Measurements from ENCODE around the gene ERC1.

Gene ERC1

GRCh38 chr12:1529228-1529861 is 538.3 kb downstream of the ERC1 start:
- no peak for DNase-seq

DNA sequence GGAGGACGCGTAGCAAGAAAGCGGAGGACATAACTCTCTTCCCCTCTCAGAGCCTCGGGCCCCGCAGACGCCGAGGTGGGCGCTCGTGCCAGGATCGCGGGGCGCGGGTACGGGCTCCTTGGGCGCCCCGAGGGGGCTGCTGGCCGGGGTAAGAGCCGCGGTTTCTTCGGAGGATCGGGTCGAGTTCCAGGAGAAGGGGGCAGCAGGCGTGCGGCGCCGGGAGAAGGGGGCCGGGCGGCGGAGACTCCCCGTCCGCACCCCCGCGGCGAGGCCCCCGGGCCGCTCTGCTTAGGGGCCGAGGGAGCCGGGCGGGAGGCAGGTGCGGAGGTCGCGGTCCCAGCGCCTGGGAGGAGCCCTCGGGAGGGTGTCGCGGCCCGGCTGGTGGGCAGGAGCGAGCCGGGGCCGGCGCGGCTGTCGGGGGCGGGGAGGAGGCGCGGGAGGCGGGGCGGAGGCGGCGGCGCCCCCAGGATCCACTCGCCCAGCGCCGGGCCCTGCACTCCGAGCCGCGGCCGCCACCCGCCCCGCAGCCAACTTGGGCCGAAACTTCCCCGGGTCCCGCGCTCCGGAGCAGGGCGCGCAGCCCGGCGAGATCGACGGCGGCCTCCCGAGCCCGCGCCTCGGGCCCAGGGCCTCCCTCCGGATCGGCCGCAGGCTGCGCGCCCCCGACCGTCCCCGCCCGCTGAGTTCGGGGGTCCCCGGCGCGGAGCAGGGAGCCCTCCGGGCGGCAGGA is 539.0 kb downstream of the ERC1 start:
- no peak for DNase-seq

- no peak for DNase-seq
Observed at GRCh38 chr12:1530592-1531152, 539.6 kb downstream of the ERC1 start.

- DNase-seq, result no peak
Observed at GRCh38 chr12:1531153-1531653, 540.2 kb downstream of the ERC1 start.

DNA sequence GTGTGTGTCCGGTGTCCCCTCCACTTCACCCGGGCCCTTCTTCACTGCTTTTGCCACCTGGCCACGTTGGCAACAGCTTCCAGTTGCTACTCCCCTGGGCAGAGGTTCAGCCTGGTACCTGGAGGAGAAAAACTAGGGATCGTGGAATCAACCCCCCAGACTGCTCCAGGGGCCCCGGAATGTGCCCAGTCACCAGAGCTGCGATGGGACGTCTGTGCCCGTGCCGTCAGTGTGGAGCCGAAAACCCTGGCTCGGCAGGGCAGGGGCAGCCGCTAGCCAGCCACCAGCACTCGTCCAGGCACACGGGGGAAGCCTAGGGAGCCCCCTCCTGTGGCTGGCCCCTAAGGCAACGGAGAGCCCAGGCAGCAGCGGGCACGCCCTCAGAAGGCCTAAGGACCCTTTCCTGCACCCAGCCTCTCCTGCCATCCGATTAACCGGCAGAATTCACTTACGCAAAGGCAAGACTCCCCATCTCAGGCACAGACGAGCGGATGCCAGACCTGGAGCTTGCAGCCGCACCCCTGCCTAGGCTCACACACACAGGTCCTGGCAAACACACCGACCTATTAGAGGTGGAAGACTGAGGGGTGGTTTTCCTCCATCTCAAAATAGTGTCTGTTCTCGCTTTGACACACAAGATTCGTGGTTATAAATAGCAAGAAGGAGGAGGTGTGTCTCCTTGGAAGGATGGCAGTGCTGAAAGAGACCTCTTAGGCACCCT is 540.8 kb downstream of the ERC1 start:
- no peak for DNase-seq

DNA sequence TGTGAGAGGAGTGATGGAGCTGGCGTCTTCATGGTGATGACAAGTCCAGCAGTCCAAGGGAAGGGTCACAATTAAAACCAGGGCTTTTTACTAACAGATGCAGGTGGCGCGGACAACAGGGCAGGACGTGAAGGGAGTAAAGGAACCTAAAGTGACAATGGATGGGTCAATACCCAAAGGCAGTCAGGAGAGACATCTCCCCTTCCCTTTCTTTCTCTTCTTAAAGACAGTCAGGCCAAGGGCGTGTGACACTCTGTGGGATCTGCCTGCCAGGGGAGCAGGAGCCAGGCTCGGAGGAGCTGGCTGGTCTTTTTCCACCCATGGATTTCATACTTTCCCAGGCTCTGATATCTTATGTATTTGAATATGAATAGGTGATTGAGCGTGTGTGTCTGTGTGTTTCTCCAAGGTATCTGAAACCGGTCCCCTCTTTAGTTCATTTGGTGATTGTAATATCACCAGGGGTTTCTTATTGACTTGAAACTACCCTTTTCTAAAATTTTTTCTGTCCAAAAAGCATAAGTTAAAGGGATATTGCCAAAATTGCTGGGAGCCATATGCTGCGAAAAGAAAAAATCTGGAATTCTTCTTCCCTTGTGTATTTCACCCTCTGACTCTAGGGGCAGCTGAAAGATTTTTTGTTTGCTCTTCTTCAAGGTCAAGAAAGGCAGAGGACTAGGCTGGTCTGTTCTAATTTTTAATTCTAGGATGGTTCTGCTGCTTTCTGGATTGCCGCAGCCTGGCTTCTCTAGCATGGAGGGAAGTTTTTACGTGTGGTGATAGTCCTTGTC is 541.5 kb downstream of the ERC1 start:
- DNase-seq, result no peak

- no peak for DNase-seq
Observed at GRCh38 chr12:1533205-1533601, 542.2 kb downstream of the ERC1 start.

DNA sequence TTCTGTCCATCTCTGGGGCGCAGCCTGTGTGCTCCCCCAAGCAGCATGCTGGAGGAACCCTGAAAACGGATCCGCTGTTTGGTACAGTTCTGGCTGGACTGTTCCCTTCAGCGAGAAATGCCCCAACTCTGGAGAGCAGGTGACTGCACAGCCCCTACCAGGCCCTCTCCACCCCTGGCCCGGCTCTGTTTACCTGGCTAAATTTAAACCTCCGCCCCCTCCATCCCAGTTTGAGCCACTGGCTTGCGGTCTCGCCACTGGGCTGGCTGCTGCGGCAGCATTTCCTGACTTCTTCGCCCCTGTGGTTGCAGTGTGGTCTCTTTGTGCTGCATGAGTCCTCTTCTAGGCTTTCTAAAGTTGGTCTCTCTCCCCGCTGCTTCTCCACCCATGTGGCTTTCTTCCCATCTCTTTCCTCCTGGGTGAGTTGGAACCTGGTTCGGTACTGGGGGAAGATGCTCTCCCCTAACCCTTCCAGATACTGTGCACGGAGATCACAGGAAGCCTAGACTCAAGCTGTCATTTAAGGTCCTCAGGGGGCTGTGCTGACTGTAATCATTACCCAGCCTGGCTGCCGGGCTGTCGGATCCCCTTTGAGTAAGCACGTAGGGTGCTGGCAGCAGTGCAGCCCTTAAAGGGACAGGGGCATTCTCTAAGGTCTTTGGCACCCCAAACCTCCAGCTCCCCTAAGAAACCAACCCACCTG is 542.7 kb downstream of the ERC1 start:
- peak; percentile 54 for DNase-seq

- DNase-seq, result no peak
Observed at GRCh38 chr12:1534748-1535147, 543.7 kb downstream of the ERC1 start.

- no peak for DNase-seq
Observed at GRCh38 chr12:1536817-1537216, 545.8 kb downstream of the ERC1 start.

DNA sequence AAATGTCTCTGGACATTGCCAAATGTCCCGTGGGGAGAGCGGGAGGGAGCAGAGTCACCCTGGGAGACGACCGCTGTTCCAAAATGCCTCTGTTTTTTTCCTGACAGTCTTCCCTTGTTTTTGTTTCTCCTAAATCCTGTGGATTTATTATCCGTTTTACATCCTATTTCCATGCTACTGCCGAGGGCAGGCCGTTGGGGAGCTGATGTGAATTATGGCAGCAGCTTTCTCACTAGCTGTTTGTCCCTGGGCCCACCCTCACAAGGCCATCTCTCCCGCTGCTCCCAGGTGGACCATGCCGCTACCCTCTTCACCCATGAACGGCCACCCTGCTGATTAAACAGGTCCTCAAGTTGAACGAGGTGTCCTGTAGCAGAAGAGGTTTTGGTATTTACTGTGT is 548.1 kb downstream of the ERC1 start:
- DNase-seq, result no peak

DNA sequence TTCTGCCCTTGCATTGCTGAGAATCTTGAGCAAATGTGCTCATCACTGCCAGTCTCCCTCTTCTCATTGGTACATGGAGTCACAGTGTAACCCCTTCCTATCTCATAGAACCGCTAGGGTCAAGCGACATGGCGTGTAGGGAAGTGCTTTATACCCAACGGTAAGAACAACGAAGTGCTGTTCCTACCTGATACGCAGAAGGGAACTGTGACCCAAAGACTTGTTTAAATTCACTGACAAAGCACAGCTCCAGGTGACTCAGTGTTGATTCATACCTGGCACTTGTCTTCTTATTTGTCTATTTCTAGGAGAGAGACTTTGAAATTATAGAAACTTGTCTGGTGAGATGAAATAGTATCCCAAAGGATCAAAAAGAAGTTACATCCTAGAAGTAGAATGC is 549.7 kb downstream of the ERC1 start:
- DNase-seq, result no peak

DNA sequence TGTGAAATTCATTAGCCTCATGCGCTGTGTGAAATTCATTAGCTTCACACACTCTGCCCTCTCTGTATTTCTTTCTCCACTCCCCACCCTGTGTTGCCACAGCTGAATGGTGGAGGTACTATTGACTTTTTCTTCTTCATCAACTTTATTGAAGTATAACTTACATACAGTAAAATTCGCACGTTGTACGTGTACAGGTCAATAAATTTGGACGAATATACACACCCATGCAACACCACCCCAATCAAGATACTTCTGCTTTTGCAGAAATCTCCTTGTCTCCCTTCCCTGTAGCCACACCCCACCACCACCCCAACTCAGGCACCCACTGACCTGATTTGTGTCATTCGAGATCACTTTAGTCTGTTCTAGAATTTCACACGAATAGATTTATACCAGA is 551.6 kb downstream of the ERC1 start:
- DNase-seq, result no peak

- no peak for DNase-seq
Observed at GRCh38 chr12:1544996-1545700, 554.1 kb downstream of the ERC1 start.
